NT2/D1 (cell line): ENCODE results near the gene ACSL6.
A peak's percentile ranks its signal among the peaks of the same experiment; 100 is the strongest.

ENCODE experiments used
- DNase-seq: peaks from one replicate; pipeline ENCODE4 v3.0.0-alpha.2; 2011; ENCODE audit warnings: low read depth, low spot score
- H3K27me3 ChIP-seq: 2 replicates; pipeline ENCODE4 v1.6.0; 2011; ENCODE audit warnings: mild to moderate bottlenecking; ENCODE audit not compliant: insufficient read length, insufficient read depth
- H3K36me3 ChIP-seq: 2 replicates; pipeline ENCODE4 v1.6.1; 2011; ENCODE audit warnings: mild to moderate bottlenecking, low read length, mixed read lengths; ENCODE audit not compliant: insufficient read depth, insufficient read length
- H3K4me1 ChIP-seq: 2 replicates; pipeline ENCODE4 v1.5.1; 2011; ENCODE audit not compliant: insufficient read depth, insufficient read length
- H3K4me3 ChIP-seq: 2 replicates; pipeline ENCODE4 v1.5.1; 2011; ENCODE audit warnings: low read depth; ENCODE audit not compliant: insufficient read length
- H3K9ac ChIP-seq: 2 replicates; pipeline ENCODE4 v1.6.0; 2011; ENCODE audit warnings: low read depth; ENCODE audit not compliant: insufficient read length
- H3K9me3 ChIP-seq: 2 replicates; pipeline ENCODE4 v1.5.1; 2011; ENCODE audit warnings: mild to moderate bottlenecking, low read length; ENCODE audit not compliant: insufficient read depth
- SUZ12 ChIP-seq: IDR thresholded peaks from 2 replicates; pipeline ENCODE4 v1.6.1; 2011; ENCODE audit not compliant: insufficient read length, insufficient read depth; ENCODE audit errors: extremely low read depth
- YY1 ChIP-seq: IDR thresholded peaks from 2 replicates; pipeline ENCODE4 v1.6.1; 2011; ENCODE audit not compliant: insufficient read length, insufficient read depth
- ZNF274 ChIP-seq: IDR thresholded peaks from 2 replicates; pipeline ENCODE4 v1.6.1; 2011; ENCODE audit warnings: mild to moderate bottlenecking, low read depth, low read length

Gene ACSL6

GRCh38 chr5:131999441-132000240 lies 11.8 kb downstream of the ACSL6 start:
- Histone ChIP-seq H3K4me1 (peaks cover 15% of the 10 kb centered on the region), H3K4me3 (no peak overlapping the region), H3K9me3 (no peaks in the 10 kb centered on the region), H3K9ac (peak overlapping the region; percentile 21), H3K36me3 (no peaks in the 10 kb centered on the region), H3K27me3 (no peaks in the 10 kb centered on the region)
- TF ChIP-seq SUZ12 (no peak), YY1 (no peak), ZNF274 (no peak)
- DNase-seq = no peak

GRCh38 chr5:131999041-131999440 lies 12.4 kb downstream of the ACSL6 start:
- Histone ChIP-seq H3K4me1 (peaks cover 16% of the 10 kb centered on the region), H3K9me3 (no peaks in the 10 kb centered on the region), H3K36me3 (no peaks in the 10 kb centered on the region), H3K4me3 (no peak overlapping the region), H3K9ac (no peak overlapping the region), H3K27me3 (no peaks in the 10 kb centered on the region)
- TF ChIP-seq ZNF274 = no peak
- no peak for TF ChIP-seq YY1
- no peak for TF ChIP-seq SUZ12
- DNase-seq = no peak

GRCh38 chr5:131998431-131999040 lies 12.9 kb downstream of the ACSL6 start:
- no peaks in the 10 kb centered on the region for H3K36me3 ChIP-seq
- H3K9ac ChIP-seq = no peak overlapping the region
- H3K4me1 ChIP-seq = peaks cover 16% of the 10 kb centered on the region
- no peak for DNase-seq
- no peaks in the 10 kb centered on the region for H3K27me3 ChIP-seq
- H3K4me3 ChIP-seq = no peak overlapping the region
- TF ChIP-seq YY1 (no peak), SUZ12 (no peak), ZNF274 (no peak)
- H3K9me3 ChIP-seq = no peaks in the 10 kb centered on the region

GRCh38 chr5:131997727-131998117 lies 13.7 kb downstream of the ACSL6 start:
- H3K36me3 ChIP-seq = no peaks in the 10 kb centered on the region
- H3K9ac ChIP-seq = no peak overlapping the region
- H3K4me1 ChIP-seq = peaks cover 15% of the 10 kb centered on the region
- DNase-seq = no peak
- no peak overlapping the region for H3K4me3 ChIP-seq
- TF ChIP-seq ZNF274 (no peak), YY1 (no peak), SUZ12 (no peak)
- no peaks in the 10 kb centered on the region for H3K9me3 ChIP-seq
- H3K27me3 ChIP-seq = no peaks in the 10 kb centered on the region

- Histone ChIP-seq H3K4me1 (peaks cover 14% of the 10 kb centered on the region), H3K36me3 (no peaks in the 10 kb centered on the region), H3K4me3 (no peak overlapping the region), H3K9me3 (no peaks in the 10 kb centered on the region), H3K27me3 (no peaks in the 10 kb centered on the region), H3K9ac (no peak overlapping the region)
- no peak for DNase-seq
- TF ChIP-seq YY1 = no peak
- TF ChIP-seq ZNF274 = no peak
- no peak for TF ChIP-seq SUZ12
Measured at GRCh38 chr5:131997026-131997726, 14.3 kb downstream of the ACSL6 start.

- TF ChIP-seq YY1 (no peak), SUZ12 (no peak), ZNF274 (no peak)
- no peak overlapping the region for H3K9ac ChIP-seq
- H3K4me3 ChIP-seq = no peak overlapping the region
- no peaks in the 10 kb centered on the region for H3K9me3 ChIP-seq
- H3K27me3 ChIP-seq = no peaks in the 10 kb centered on the region
- H3K4me1 ChIP-seq = peaks cover 10% of the 10 kb centered on the region
- H3K36me3 ChIP-seq = no peaks in the 10 kb centered on the region
- DNase-seq = no peak
Measured at GRCh38 chr5:131996210-131997025, 15.0 kb downstream of the ACSL6 start.
